Endothelial cell of umbilical vein (primary cell): ENCODE measurements around the gene SEMA5A.

ENCODE experiments used
- CTCF ChIP-seq, 2 donors: IDR thresholded peaks; 1 replicate in 1 of 2; 2 replicates in 1 of 2; pipeline ENCODE4 v1.5.1; 2011; ENCODE audit warnings: low read length in 2 of 2, mild to moderate bottlenecking in 2 of 2, moderate library complexity in 2 of 2, control low read depth in 1 of 2, inconsistent platforms in 1 of 2, low read depth in 1 of 2; ENCODE audit not compliant: insufficient read depth in 1 of 2; ENCODE audit errors: extremely low read depth in 1 of 2
- EZH2 ChIP-seq: IDR thresholded peaks from 2 replicates; pipeline ENCODE4 v1.6.1; 2012; ENCODE audit warnings: borderline replicate concordance, low read depth, mild to moderate bottlenecking, moderate library complexity, low read length, inconsistent platforms; ENCODE audit not compliant: severe bottlenecking
- TF ChIP-seq, protein P1 (sequence below): IDR thresholded peaks from 2 replicates; pipeline ENCODE4 v1.6.1; 2011; ENCODE audit not compliant: insufficient read depth, insufficient read length

- TF ChIP-seq CTCF (IDR thresholded peaks at IDR 0.05; ENCODE audit: extremely low read depth in 1 of 2, insufficient read depth in 1 of 2, low read depth in 1 of 2, low read length in 2 of 2) (no peak), EZH2 (no peak)
- TF ChIP-seq, protein P1, sequence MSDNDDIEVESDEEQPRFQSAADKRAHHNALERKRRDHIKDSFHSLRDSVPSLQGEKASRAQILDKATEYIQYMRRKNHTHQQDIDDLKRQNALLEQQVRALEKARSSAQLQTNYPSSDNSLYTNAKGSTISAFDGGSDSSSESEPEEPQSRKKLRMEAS, result no peak
These were observed 214.5 kb downstream of the SEMA5A start for GRCh38 chr5:9331372-9331771.
